Fibroblast of lung (primary cell): Measurements from ENCODE around the gene SOHLH2. TPM values are rescaled to one million over a fixed set of nuclear protein-coding genes. Genes with fewer than 3 reads are reported as not detected.

Experiments
- DNase-seq, 2 donors: peaks; one replicate each; pipeline versions ENCODE4 v3.0.0 to v3.0.0-alpha.2; 2010; ENCODE audit warnings: low read depth in 2 of 2
- H2AFZ ChIP-seq: 2 replicates; pipeline ENCODE4 v1.5.1; 2012; ENCODE audit warnings: low read length, control low read depth, inconsistent platforms
- H3K27ac ChIP-seq: 2 replicates; pipeline ENCODE4 v1.5.1; 2011; ENCODE audit warnings: low read length, control low read depth; ENCODE audit not compliant: insufficient read depth
- H3K27me3 ChIP-seq: 2 replicates; pipeline ENCODE4 v1.5.1; 2011; ENCODE audit warnings: mild to moderate bottlenecking, low read length; ENCODE audit not compliant: control insufficient read depth, insufficient read depth
- H3K36me3 ChIP-seq: 2 replicates; pipeline ENCODE4 v1.5.1; 2011; ENCODE audit warnings: low read length; ENCODE audit not compliant: control insufficient read depth, insufficient read depth
- H3K4me1 ChIP-seq: 2 replicates; pipeline ENCODE4 v1.5.1; 2011; ENCODE audit warnings: low read length; ENCODE audit not compliant: control insufficient read depth, insufficient read depth; ENCODE audit errors: extremely low read depth
- H3K4me2 ChIP-seq: 2 replicates; pipeline ENCODE4 v1.5.1; 2011; ENCODE audit warnings: low read length, control low read depth; ENCODE audit not compliant: insufficient read depth; ENCODE audit errors: extremely low read depth
- H3K4me3 ChIP-seq, 4 experiments: fragments of 200-600 bp in 1 of 4; sonication (generic) in 1 of 4; replicated peaks in 1 of 4; 2 replicates each; pipeline ENCODE4 v1.5.1; 2011 to 2016; ENCODE audit warnings: low read length in 4 of 4, low read depth in 3 of 4, mild to moderate bottlenecking in 3 of 4, control low read depth in 2 of 4, inconsistent platforms in 1 of 4, mixed read lengths in 1 of 4; ENCODE audit not compliant: insufficient read depth in 1 of 4; ENCODE audit errors: control extremely low read depth in 1 of 4
- H3K79me2 ChIP-seq: 2 replicates; pipeline ENCODE4 v1.5.1; 2012; ENCODE audit warnings: mild to moderate bottlenecking, low read length, inconsistent platforms; ENCODE audit not compliant: control insufficient read depth, insufficient read depth
- H3K9ac ChIP-seq: 2 replicates; pipeline ENCODE4 v1.5.1; 2011; ENCODE audit warnings: mild to moderate bottlenecking, low read length, control low read depth; ENCODE audit not compliant: insufficient read depth
- H3K9me3 ChIP-seq: 2 replicates; pipeline ENCODE4 v1.5.1; 2012; ENCODE audit warnings: low read depth, low read length; ENCODE audit not compliant: control insufficient read depth, insufficient read depth
- H4K20me1 ChIP-seq: 2 replicates; pipeline ENCODE4 v1.5.1; 2011; ENCODE audit warnings: low read length; ENCODE audit not compliant: control insufficient read depth, insufficient read depth; ENCODE audit errors: extremely low read depth
- CTCF ChIP-seq, 2 donors: IDR thresholded peaks in 1 of 2; conservative IDR thresholded peaks in 1 of 2; 1 replicate in 1 of 2; 2 replicates in 1 of 2; pipeline ENCODE4 v1.5.1; 2011 to 2012; ENCODE audit warnings: low read length in 2 of 2, control low read depth in 1 of 2, inconsistent platforms in 1 of 2, low read depth in 1 of 2, mild to moderate bottlenecking in 1 of 2
- EZH2 ChIP-seq: IDR thresholded peaks from 2 replicates; pipeline ENCODE4 v1.5.1; 2012; ENCODE audit warnings: low read length, control low read depth, mild to moderate bottlenecking; ENCODE audit errors: missing control alignments
- polyA plus RNA-seq, 2 donors: library from polyadenylated mRNA; depleted of rRNA in 1 of 2; stranded (reverse) in 1 of 2; unstranded in 1 of 2; fragments of >200 nt; gene quantifications; 2 replicates each; pipeline ENCODE4 v1.2.1, GENCODE V29; 2011 to 2012; ENCODE audit warnings: missing spikeins in 1 of 2
- total RNA-seq: library from RNA; depleted of rRNA; stranded (reverse); fragments of >200 nt; gene quantifications from 2 replicates; pipeline ENCODE4 v1.2.1, GENCODE V29; 2014

SOHLH2 gene
- total and polyA plus RNA-seq, 2 donors (not counting 1 experiment from before 2014, with no cell fraction given), result 0.34 to 1.8 TPM

DNA sequence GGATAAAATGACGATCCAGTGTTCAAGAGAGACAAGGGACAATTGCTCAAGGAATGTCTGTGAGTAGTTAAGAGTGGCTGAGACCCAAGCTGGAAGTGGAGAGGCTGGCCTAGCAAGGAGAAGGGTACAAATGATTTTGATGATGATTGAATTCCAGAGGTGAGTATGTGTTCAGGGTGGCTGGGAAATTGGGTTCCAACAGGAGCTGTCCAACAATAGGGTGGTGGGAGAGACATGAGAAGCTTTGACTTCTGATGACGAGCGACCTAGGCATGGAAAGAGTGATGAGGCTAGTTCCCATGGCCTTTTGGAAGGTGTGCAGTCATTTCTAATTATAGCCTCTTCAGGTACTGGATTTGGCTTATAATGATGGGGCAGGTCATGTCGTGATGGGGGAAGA, 54.1 kb downstream of the SOHLH2 start:
- H4K20me1 ChIP-seq, result no peaks in the 10 kb centered on the region
- no peaks in the 10 kb centered on the region for H3K4me1 ChIP-seq
- DNase-seq, result no peak
- no peak overlapping the region for H3K4me3 ChIP-seq
- no peaks in the 10 kb centered on the region for H3K79me2 ChIP-seq
- no peak overlapping the region for H3K9ac ChIP-seq
- no peaks in the 10 kb centered on the region for H3K27me3 ChIP-seq
- H2AFZ ChIP-seq, result no peak overlapping the region
- no peak overlapping the region for H3K27ac ChIP-seq
- H3K36me3 ChIP-seq, result no peaks in the 10 kb centered on the region
- no peak overlapping the region for H3K4me2 ChIP-seq
- no peaks in the 10 kb centered on the region for H3K9me3 ChIP-seq
- no peak for TF ChIP-seq CTCF (conservative IDR thresholded peaks at IDR 0.05 in 1 of 2, IDR thresholded peaks at IDR 0.05 in 1 of 2; ENCODE audit: low read depth in 1 of 2, low read length in 2 of 2)
- no peak for TF ChIP-seq EZH2

DNA sequence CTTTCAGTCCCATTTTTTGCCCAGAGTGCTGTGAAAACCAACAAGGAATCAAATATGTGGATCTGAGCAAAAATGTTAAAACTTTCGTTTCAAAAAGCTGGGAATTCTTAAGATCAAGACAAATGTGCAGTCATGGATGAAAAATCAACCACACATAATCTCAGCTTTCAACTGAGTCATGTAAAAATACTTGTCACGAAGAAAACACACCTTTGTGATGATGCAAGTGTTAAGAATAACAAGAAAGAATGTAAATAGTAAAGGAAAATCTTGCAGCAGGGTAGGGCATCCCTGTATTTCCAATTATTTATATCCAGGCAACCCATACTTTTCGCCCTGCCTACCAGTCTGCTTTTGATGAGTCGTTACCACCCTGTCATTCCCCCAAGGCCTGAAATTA, 55.7 kb downstream of the SOHLH2 start:
- H3K9me3 ChIP-seq, result no peaks in the 10 kb centered on the region
- H4K20me1 ChIP-seq, result no peaks in the 10 kb centered on the region
- no peaks in the 10 kb centered on the region for H3K27me3 ChIP-seq
- H3K79me2 ChIP-seq, result no peaks in the 10 kb centered on the region
- no peaks in the 10 kb centered on the region for H3K36me3 ChIP-seq
- no peaks in the 10 kb centered on the region for H3K4me1 ChIP-seq
- DNase-seq, result peak in 1 of 2 donors; percentile 78
- no peak for TF ChIP-seq CTCF (conservative IDR thresholded peaks at IDR 0.05 in 1 of 2, IDR thresholded peaks at IDR 0.05 in 1 of 2; ENCODE audit: low read depth in 1 of 2, low read length in 2 of 2)
- no peak for TF ChIP-seq EZH2
- no peak overlapping the region for H3K4me3 ChIP-seq
- H2AFZ ChIP-seq, result no peak overlapping the region
- no peak overlapping the region for H3K27ac ChIP-seq
- H3K4me2 ChIP-seq, result no peak overlapping the region
- no peak overlapping the region for H3K9ac ChIP-seq

DNA sequence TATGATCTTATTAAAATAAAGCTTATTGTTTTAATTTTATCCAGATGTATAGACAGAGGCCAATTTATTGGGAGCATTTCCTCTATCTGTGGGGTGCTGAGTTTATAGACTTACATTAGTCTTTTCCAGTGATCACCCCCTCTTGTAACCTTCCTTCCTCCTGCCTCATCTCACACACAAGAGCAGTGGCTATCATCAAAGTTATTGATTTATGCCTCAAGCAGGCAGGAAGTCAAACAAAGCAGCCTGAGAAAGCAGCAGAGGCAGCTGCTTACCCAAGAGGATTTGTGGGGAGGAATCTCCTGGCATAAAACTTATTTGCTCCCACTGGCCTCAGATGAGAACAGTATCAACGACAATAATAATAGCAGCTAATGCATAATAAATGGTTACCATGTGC, 56.9 kb downstream of the SOHLH2 start:
- no peak overlapping the region for H3K27ac ChIP-seq
- no peak overlapping the region for H3K9ac ChIP-seq

More for the DNA sequence above, 56.9 kb downstream of the SOHLH2 start:
- H3K4me3 ChIP-seq, result no peak overlapping the region
- no peaks in the 10 kb centered on the region for H3K36me3 ChIP-seq
- no peak overlapping the region for H2AFZ ChIP-seq
- no peak overlapping the region for H3K4me2 ChIP-seq
- no peak for TF ChIP-seq CTCF (conservative IDR thresholded peaks at IDR 0.05 in 1 of 2, IDR thresholded peaks at IDR 0.05 in 1 of 2; ENCODE audit: low read depth in 1 of 2, low read length in 2 of 2)
- TF ChIP-seq EZH2, result no peak
- no peaks in the 10 kb centered on the region for H4K20me1 ChIP-seq
- no peak for DNase-seq
- no peaks in the 10 kb centered on the region for H3K79me2 ChIP-seq
- no peaks in the 10 kb centered on the region for H3K9me3 ChIP-seq
- no peaks in the 10 kb centered on the region for H3K4me1 ChIP-seq
- H3K27me3 ChIP-seq, result no peaks in the 10 kb centered on the region
